Neural progenitor cell (in vitro differentiated cells): ENCODE results near the gene CCDC169. TPM values are rescaled to one million over a fixed set of nuclear protein-coding genes. Genes with fewer than 3 reads are reported as not detected.

Experiments
- DNase-seq: peaks from one replicate; pipeline ENCODE4 v3.0.0-alpha.2; 2016; ENCODE audit warnings: low spot score
- H2AFZ ChIP-seq: fragments of 200-600 bp; sonication (generic); replicated peaks from 2 replicates; pipeline ENCODE4 v1.6.1; 2016; ENCODE audit warnings: antibody characterized with exemption
- H3F3A ChIP-seq: fragments of 200-600 bp; sonication (generic); 2 replicates; pipeline ENCODE4 v1.6.1; 2016; ENCODE audit warnings: antibody characterized with exemption, low read depth
- H3K27ac ChIP-seq: fragments of 200-600 bp; sonication (generic); 2 replicates; pipeline ENCODE4 v1.5.1; 2016; ENCODE audit warnings: mild to moderate bottlenecking
- H3K27me3 ChIP-seq: fragments of 200-600 bp; sonication (generic); 2 replicates; pipeline ENCODE4 v1.6.1; 2016; ENCODE audit warnings: mild to moderate bottlenecking, moderate library complexity
- H3K36me3 ChIP-seq: fragments of 200-600 bp; sonication (generic); 2 replicates; pipeline ENCODE4 v1.5.1; 2016
- H3K4me1 ChIP-seq: fragments of 200-600 bp; sonication (generic); 2 replicates; pipeline ENCODE4 v1.6.1; 2016; ENCODE audit warnings: mixed run types
- H3K4me2 ChIP-seq: fragments of 200-600 bp; sonication (generic); 2 replicates; pipeline ENCODE4 v1.6.1; 2016
- H3K4me3 ChIP-seq: fragments of 200-600 bp; sonication (generic); 2 replicates; pipeline ENCODE4 v1.5.1; 2016
- H3K79me2 ChIP-seq: fragments of 200-600 bp; sonication (generic); 2 replicates; pipeline ENCODE4 v1.6.1; 2016; ENCODE audit warnings: low read depth
- H3K9ac ChIP-seq: fragments of 200-600 bp; sonication (generic); 2 replicates; pipeline ENCODE4 v1.6.1; 2016
- H3K9me3 ChIP-seq: fragments of 200-600 bp; sonication (generic); 2 replicates; pipeline ENCODE4 v1.5.1; 2016; ENCODE audit warnings: low read depth
- H4K20me1 ChIP-seq: fragments of 200-600 bp; sonication (generic); 2 replicates; pipeline ENCODE4 v1.6.1; 2016; ENCODE audit warnings: low read depth
- H3K27ac Mint-ChIP-seq: 3 replicates; pipeline ENCODE4 v1.8.0; 2021; ENCODE audit warnings: mixed read lengths
- H3K27me3 Mint-ChIP-seq: 2 replicates; pipeline ENCODE4 v1.8.0; 2022; ENCODE audit warnings: low read depth, mild to moderate bottlenecking, inconsistent platforms, moderate library complexity, mixed read lengths; ENCODE audit not compliant: insufficient read depth
- H3K36me3 Mint-ChIP-seq: 3 replicates; pipeline ENCODE4 v1.8.0; 2021; ENCODE audit warnings: mixed read lengths
- H3K4me1 Mint-ChIP-seq: 3 replicates; pipeline ENCODE4 v1.8.0; 2021; ENCODE audit warnings: mixed read lengths
- H3K4me3 Mint-ChIP-seq: 3 replicates; pipeline ENCODE4 v1.8.0; 2021; ENCODE audit warnings: mild to moderate bottlenecking, moderate library complexity, mixed read lengths
- H3K9me3 Mint-ChIP-seq: 3 replicates; pipeline ENCODE4 v1.8.0; 2020; ENCODE audit warnings: mixed read lengths
- EZH2 ChIP-seq: fragments of 200-600 bp; sonication (generic); IDR thresholded peaks from 2 replicates; pipeline ENCODE4 v1.6.1; 2017; ENCODE audit warnings: antibody characterized with exemption, mild to moderate bottlenecking, moderate library complexity
- EZH2phosphoT487 ChIP-seq: fragments of 200-600 bp; sonication (generic); IDR thresholded peaks from 2 replicates; pipeline ENCODE4 v1.6.1; 2017; ENCODE audit warnings: antibody characterized with exemption
- total RNA-seq: library from RNA; depleted of rRNA; stranded (reverse); fragments of >200 nt; gene quantifications from 2 replicates; pipeline ENCODE4 v1.2.3, GENCODE V29; 2015; ENCODE audit warnings: low replicate concordance
- TF ChIP-seq, protein P1 (sequence below): fragments of 200-600 bp; sonication (generic); IDR thresholded peaks from 2 replicates; pipeline ENCODE4 v1.5.1; 2017; ENCODE audit warnings: antibody characterized with exemption, mild to moderate bottlenecking

The CCDC169 gene
- total RNA-seq, 1 donor from 2014 or later, result 6.3 TPM

DNA sequence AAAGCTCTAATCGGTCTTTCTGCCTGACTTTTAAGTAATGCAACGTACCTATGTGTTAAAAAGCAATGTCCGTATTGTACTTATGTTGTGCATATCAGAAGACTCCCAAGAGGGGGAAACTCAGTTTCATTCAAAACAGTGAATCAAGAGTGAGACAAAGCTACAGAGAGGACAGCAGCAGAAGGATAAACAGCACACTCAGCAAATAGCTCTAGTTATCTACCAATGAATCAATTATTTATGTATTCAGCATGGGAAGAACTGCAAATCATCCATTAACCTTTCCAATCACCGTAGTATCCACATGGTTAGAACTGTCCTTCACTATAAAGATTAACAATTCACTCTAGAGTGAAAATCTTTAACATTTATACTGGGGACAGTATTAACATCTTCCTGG lies 46.6 kb downstream of the CCDC169 start:
- Histone ChIP-seq H3K9ac (no peak overlapping the region), H3K4me3 (no peak overlapping the region), H3K4me1 (no peaks in the 10 kb centered on the region), H3K27ac (no peak overlapping the region), H4K20me1 (no peaks in the 10 kb centered on the region), H3K79me2 (no peaks in the 10 kb centered on the region), H3K27me3 (no peaks in the 10 kb centered on the region), H3K4me2 (no peak overlapping the region), H3K9me3 (no peaks in the 10 kb centered on the region), H3F3A (no peaks in the 10 kb centered on the region), H3K36me3 (no peaks in the 10 kb centered on the region), H2AFZ (no peak overlapping the region)
- no peak for DNase-seq
- Mint-ChIP-seq H3K36me3 (no peaks in the 10 kb centered on the region), H3K27me3 (no peaks in the 10 kb centered on the region), H3K4me3 (no peak overlapping the region), H3K27ac (no peak overlapping the region), H3K4me1 (peaks cover 12% of the 10 kb centered on the region), H3K9me3 (peaks cover 8% of the 10 kb centered on the region)
- TF ChIP-seq EZH2 (no peak), EZH2phosphoT487 (no peak)
- TF ChIP-seq, protein P1, sequence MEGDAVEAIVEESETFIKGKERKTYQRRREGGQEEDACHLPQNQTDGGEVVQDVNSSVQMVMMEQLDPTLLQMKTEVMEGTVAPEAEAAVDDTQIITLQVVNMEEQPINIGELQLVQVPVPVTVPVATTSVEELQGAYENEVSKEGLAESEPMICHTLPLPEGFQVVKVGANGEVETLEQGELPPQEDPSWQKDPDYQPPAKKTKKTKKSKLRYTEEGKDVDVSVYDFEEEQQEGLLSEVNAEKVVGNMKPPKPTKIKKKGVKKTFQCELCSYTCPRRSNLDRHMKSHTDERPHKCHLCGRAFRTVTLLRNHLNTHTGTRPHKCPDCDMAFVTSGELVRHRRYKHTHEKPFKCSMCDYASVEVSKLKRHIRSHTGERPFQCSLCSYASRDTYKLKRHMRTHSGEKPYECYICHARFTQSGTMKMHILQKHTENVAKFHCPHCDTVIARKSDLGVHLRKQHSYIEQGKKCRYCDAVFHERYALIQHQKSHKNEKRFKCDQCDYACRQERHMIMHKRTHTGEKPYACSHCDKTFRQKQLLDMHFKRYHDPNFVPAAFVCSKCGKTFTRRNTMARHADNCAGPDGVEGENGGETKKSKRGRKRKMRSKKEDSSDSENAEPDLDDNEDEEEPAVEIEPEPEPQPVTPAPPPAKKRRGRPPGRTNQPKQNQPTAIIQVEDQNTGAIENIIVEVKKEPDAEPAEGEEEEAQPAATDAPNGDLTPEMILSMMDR, result no peak

DNA sequence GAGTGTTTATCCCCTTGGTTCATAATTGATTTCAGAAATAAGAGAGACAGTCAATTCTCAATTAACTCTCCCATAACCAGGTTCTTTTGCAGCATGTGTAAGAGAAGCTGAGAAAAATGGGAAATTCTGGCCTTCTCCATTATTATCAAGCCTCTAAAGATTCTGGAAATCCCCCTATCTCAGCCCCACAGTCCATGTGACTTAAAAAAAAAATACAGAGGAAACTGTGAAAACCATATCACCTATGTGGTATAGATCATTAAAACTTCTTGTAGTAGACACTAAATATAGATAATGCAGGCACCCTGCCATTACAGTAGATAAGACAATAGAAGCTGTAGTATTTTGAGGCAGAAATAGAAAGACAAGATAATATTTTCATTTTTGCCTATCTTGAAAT lies 48.9 kb downstream of the CCDC169 start:
- no peaks in the 10 kb centered on the region for H3K79me2 ChIP-seq
- no peaks in the 10 kb centered on the region for H3K4me1 ChIP-seq
- no peaks in the 10 kb centered on the region for H4K20me1 ChIP-seq
- H3K36me3 ChIP-seq, result no peaks in the 10 kb centered on the region
- no peak overlapping the region for H3K4me3 ChIP-seq
- Mint-ChIP-seq H3K4me1 (peaks cover 12% of the 10 kb centered on the region), H3K9me3 (peaks cover 8% of the 10 kb centered on the region), H3K27me3 (no peaks in the 10 kb centered on the region), H3K4me3 (no peak overlapping the region), H3K36me3 (no peaks in the 10 kb centered on the region), H3K27ac (no peak overlapping the region)
- H3K9me3 ChIP-seq, result no peaks in the 10 kb centered on the region
- H3K9ac ChIP-seq, result no peak overlapping the region
- H2AFZ ChIP-seq, result no peak overlapping the region
- DNase-seq, result no peak
- H3F3A ChIP-seq, result no peaks in the 10 kb centered on the region
- TF ChIP-seq EZH2, result no peak
- TF ChIP-seq, protein P1, result no peak
- TF ChIP-seq EZH2phosphoT487, result no peak
- H3K27ac ChIP-seq, result no peak overlapping the region
- H3K27me3 ChIP-seq, result no peaks in the 10 kb centered on the region
- H3K4me2 ChIP-seq, result no peak overlapping the region

DNA sequence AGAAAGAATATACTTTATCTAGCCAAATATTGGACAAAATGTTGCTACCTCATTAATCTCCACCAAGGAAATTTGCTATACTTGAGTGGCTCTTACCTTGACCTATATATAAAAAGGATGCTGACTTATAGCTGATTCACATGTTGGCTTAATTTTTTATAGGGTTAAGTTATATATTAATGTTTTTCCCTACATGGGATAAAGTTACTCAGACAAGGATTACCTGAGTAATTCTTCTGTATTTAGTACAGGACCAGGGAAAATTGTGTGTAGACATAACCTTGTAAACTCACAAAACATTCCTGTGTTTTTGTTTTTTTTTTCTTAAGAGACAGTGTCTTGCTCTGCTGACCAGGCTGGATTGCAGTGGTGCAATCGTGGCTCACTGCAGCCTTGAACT lies 52.6 kb downstream of the CCDC169 start:
- Histone ChIP-seq H2AFZ (no peak overlapping the region), H3K4me2 (no peak overlapping the region), H3K9ac (no peak overlapping the region), H3K4me1 (no peaks in the 10 kb centered on the region), H3K9me3 (no peaks in the 10 kb centered on the region), H3K27me3 (no peaks in the 10 kb centered on the region), H4K20me1 (no peaks in the 10 kb centered on the region), H3K27ac (no peak overlapping the region), H3K36me3 (no peaks in the 10 kb centered on the region), H3K4me3 (no peak overlapping the region), H3K79me2 (no peaks in the 10 kb centered on the region), H3F3A (no peaks in the 10 kb centered on the region)
- DNase-seq, result no peak
- no peaks in the 10 kb centered on the region for H3K27me3 Mint-ChIP-seq
- no peaks in the 10 kb centered on the region for H3K4me1 Mint-ChIP-seq
- TF ChIP-seq EZH2, result no peak
- peaks cover 8% of the 10 kb centered on the region for H3K9me3 Mint-ChIP-seq
- H3K27ac Mint-ChIP-seq, result no peak overlapping the region
- H3K4me3 Mint-ChIP-seq, result no peak overlapping the region
- H3K36me3 Mint-ChIP-seq, result no peaks in the 10 kb centered on the region

DNA sequence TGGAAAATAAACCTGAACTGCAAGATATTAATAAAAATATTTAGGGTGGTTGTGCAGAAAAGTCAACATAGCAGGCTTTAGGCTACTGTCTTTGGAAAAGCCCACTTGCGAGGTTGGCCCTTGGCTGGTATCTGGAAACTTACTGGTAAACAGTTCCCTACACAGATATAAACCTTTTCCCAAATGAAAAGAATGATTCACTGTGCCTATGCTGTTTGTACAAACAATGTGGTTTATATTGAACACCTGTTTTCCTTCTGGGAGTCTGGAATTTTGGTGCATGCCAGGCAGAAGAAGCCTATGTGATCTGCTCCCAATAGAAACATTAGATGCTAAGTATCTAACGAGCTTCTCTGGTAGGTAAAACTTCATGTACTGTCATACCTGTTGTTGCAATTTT lies 53.5 kb downstream of the CCDC169 start:
- H3K9me3 Mint-ChIP-seq, result peaks cover 8% of the 10 kb centered on the region
- H3K27ac Mint-ChIP-seq, result no peak overlapping the region
- Histone ChIP-seq H4K20me1 (no peaks in the 10 kb centered on the region), H3K36me3 (no peaks in the 10 kb centered on the region), H3K9me3 (no peaks in the 10 kb centered on the region), H3K4me1 (no peaks in the 10 kb centered on the region), H3K27me3 (no peaks in the 10 kb centered on the region), H3K79me2 (no peaks in the 10 kb centered on the region), H3K4me3 (no peak overlapping the region), H3K4me2 (no peak overlapping the region), H3K9ac (no peak overlapping the region), H3F3A (no peaks in the 10 kb centered on the region), H3K27ac (no peak overlapping the region), H2AFZ (no peak overlapping the region)
- H3K4me1 Mint-ChIP-seq, result no peaks in the 10 kb centered on the region
- no peak for DNase-seq
- H3K27me3 Mint-ChIP-seq, result no peaks in the 10 kb centered on the region
- TF ChIP-seq EZH2, result no peak
- no peak for TF ChIP-seq EZH2phosphoT487
- TF ChIP-seq, protein P1, result no peak
- H3K36me3 Mint-ChIP-seq, result no peaks in the 10 kb centered on the region
- no peak overlapping the region for H3K4me3 Mint-ChIP-seq
